NCI-H1092 treated with DMSO at 0.1 percent for 48 hours (cell line): ENCODE results near the gene OR52I2.

ENCODE experiments used
- DNase-seq: peaks from one replicate; lab custom pipeline; 2025; lab: John Stamatoyannopoulos, UW

Gene OR52I2

GRCh38 chr11:4581443-4581842 lies at the start of gene OR52I2:
TSS of gene OR52I2 (plus strand) at chr11:4581743.
- no peak for DNase-seq

- peak; percentile 12 for DNase-seq
These were observed 41.8 kb upstream of the OR52I2 start for GRCh38 chr11:4539603-4540219.

- DNase-seq, result no peak
These were observed 40.5 kb upstream of the OR52I2 start for GRCh38 chr11:4541071-4541470.

- no peak for DNase-seq
These were observed 38.0 kb upstream of the OR52I2 start for GRCh38 chr11:4543561-4543960.

- DNase-seq, result no peak
These were observed 36.7 kb upstream of the OR52I2 start, which contains the start of gene OR52M1 for GRCh38 chr11:4544891-4545290. TSS of gene OR52M1 (plus strand) at chr11:4545191. CDS start at chr11:4545191, 0 bp downstream.

- DNase-seq, result no peak
These were observed 34.7 kb upstream of the OR52I2 start for GRCh38 chr11:4546878-4547277.

GRCh38 chr11:4547416-4547815 lies 34.1 kb upstream of the OR52I2 start:
- no peak for DNase-seq

GRCh38 chr11:4551346-4551979 lies 30.1 kb upstream of the OR52I2 start:
- no peak for DNase-seq

GRCh38 chr11:4559527-4560440 lies 21.8 kb upstream of the OR52I2 start:
- DNase-seq, result no peak

- no peak for DNase-seq
These were observed 21.1 kb upstream of the OR52I2 start for GRCh38 chr11:4560467-4560866.

GRCh38 chr11:4565371-4565770 lies 16.2 kb upstream of the OR52I2 start:
- DNase-seq, result no peak

- DNase-seq, result no peak
These were observed 12.5 kb upstream of the OR52I2 start for GRCh38 chr11:4569075-4569474.

- no peak for DNase-seq
These were observed 4.7 kb upstream of the OR52I2 start for GRCh38 chr11:4576880-4577279.

- DNase-seq, result no peak
These were observed 3.8 kb upstream of the OR52I2 start for GRCh38 chr11:4577761-4578160.

GRCh38 chr11:4578624-4579023 lies 2.9 kb upstream of the OR52I2 start:
- no peak for DNase-seq

GRCh38 chr11:4580124-4580523 lies 1.4 kb upstream of the OR52I2 start:
- DNase-seq, result no peak

- no peak for DNase-seq
These were observed 7.5 kb downstream of the OR52I2 start for GRCh38 chr11:4589017-4589416.

GRCh38 chr11:4593739-4594138 lies 12.2 kb downstream of the OR52I2 start, which contains the start of gene OR52I1:
TSS of gene OR52I1 (plus strand) at chr11:4594039. CDS start at chr11:4594039, 0 bp downstream.
- no peak for DNase-seq

GRCh38 chr11:4605057-4605456 lies 23.5 kb downstream of the OR52I2 start:
- no peak for DNase-seq

- DNase-seq, result peak; percentile 57
These were observed 24.9 kb downstream of the OR52I2 start for GRCh38 chr11:4606231-4607015.

- no peak for DNase-seq
These were observed 25.6 kb downstream of the OR52I2 start for GRCh38 chr11:4607096-4607495.
